ENCODE results near the gene CYP27B1.

CYP27B1 gene

DNA sequence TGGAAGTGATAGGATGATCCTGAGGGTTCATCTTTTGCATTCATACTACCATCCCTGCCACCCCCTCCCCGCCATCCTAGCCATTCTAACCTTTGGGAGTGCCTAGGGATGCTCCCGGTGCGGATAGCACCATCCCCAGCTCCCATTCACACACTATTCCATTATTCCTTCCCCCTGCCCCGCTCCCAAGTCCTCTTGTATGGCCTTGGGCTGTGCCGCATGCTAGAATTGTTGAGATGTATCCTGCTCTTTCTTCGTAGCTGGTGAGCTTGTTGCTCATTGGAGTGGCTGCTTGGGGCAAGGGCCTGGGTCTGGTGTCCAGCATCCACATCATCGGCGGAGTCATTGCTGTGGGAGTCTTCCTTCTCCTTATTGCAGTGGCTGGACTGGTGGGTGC lies 21.4 kb downstream of the CYP27B1 start:
- H2AFZ ChIP-seq (ENCODE audit: low read depth), result no peak overlapping the region
- H3K4me1 ChIP-seq (ENCODE audit: low read depth, poor library complexity, severe bottlenecking), result peaks cover 38% of the 10 kb centered on the region
- no peaks in the 10 kb centered on the region for H3K27me3 ChIP-seq (ENCODE audit: insufficient read depth, low read depth)
- peak overlapping the region; percentile 71 for H3K4me2 ChIP-seq
- H3K9ac ChIP-seq, result peak overlapping the region; percentile 76
- peak overlapping the region; percentile 85 for H3K4me3 ChIP-seq (IDR thresholded peaks at IDR 0.05; ENCODE audit: insufficient read depth, low read depth, low read length)
- H3K27ac ChIP-seq, result no peak overlapping the region; the same call in 1 of the 2 replicates
- peaks cover 20% of the 10 kb centered on the region for H3K79me2 ChIP-seq (ENCODE audit: insufficient read depth, low read depth)
- H4K20me1 ChIP-seq (ENCODE audit: insufficient read depth), result no peaks in the 10 kb centered on the region
- H3K36me3 ChIP-seq (ENCODE audit: insufficient read depth), result peaks cover 23% of the 10 kb centered on the region
- TF ChIP-seq, protein P1, sequence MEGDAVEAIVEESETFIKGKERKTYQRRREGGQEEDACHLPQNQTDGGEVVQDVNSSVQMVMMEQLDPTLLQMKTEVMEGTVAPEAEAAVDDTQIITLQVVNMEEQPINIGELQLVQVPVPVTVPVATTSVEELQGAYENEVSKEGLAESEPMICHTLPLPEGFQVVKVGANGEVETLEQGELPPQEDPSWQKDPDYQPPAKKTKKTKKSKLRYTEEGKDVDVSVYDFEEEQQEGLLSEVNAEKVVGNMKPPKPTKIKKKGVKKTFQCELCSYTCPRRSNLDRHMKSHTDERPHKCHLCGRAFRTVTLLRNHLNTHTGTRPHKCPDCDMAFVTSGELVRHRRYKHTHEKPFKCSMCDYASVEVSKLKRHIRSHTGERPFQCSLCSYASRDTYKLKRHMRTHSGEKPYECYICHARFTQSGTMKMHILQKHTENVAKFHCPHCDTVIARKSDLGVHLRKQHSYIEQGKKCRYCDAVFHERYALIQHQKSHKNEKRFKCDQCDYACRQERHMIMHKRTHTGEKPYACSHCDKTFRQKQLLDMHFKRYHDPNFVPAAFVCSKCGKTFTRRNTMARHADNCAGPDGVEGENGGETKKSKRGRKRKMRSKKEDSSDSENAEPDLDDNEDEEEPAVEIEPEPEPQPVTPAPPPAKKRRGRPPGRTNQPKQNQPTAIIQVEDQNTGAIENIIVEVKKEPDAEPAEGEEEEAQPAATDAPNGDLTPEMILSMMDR (conservative IDR thresholded peaks at IDR 0.05; ENCODE audit: low read depth, low read length), result no peak

DNA sequence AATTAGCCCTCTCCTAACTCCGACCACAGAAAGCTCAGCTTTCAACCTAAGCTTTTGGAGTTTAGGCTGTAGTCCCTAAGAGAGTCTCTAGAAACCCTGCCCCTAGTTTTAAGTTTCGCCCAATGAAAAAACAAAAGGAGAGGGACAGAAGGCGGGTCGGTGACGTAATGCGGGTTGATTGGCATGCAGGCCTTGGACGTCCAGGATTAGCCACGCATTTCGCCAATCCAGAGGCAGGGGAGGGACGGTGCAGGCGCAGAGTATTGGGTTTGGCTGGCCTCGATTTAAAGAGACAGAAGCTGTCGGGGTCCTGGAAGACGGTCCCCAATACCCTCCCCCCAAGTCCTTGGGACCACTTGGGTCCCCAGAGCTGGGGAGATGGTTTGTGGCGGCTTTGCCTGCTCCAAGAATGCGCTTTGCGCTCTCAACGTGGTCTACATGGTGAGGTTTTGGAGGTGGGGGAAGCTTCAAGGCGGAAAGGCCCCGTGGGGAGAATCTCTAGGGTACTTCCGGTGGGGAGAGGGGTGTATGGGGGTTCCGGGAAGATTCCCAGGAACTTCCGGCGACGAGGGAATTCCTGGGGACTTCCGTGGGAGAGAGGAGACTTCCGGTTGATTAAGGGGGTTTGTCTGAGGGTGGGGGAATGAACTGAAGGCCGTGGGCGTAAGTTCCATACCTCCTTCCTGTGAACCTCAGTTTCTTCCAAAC lies 21.9 kb downstream of the CYP27B1 start, which contains the start of gene TSPAN31:
Gene TSPAN31, plus strand, starts transcription at position 263 of the 708 bp plus-strand sequence. Its CDS starts 116 bp downstream, at position 379.
- peak within 1 kb of the TSS; percentile 88 for H3K4me3 ChIP-seq (IDR thresholded peaks at IDR 0.05; ENCODE audit: insufficient read depth, low read depth, low read length)
- no peaks in the 10 kb centered on the region for H4K20me1 ChIP-seq (ENCODE audit: insufficient read depth)
- H3K79me2 ChIP-seq (ENCODE audit: insufficient read depth, low read depth), result peaks cover 15% of the 10 kb centered on the region
- peak within 1 kb of the TSS; percentile 68 for H2AFZ ChIP-seq (ENCODE audit: low read depth)
- H3K27ac ChIP-seq, result peak within 1 kb of the TSS; percentile 56
- H3K4me2 ChIP-seq, result peak within 1 kb of the TSS; percentile 71
- H3K9ac ChIP-seq, result peak within 1 kb of the TSS; percentile 76
- H3K36me3 ChIP-seq (ENCODE audit: insufficient read depth), result peaks cover 19% of the 10 kb centered on the region
- TF ChIP-seq, protein P1 (conservative IDR thresholded peaks at IDR 0.05; ENCODE audit: low read depth, low read length), result no peak
- no peaks in the 10 kb centered on the region for H3K27me3 ChIP-seq (ENCODE audit: insufficient read depth, low read depth)
- H3K4me1 ChIP-seq (ENCODE audit: low read depth, poor library complexity, severe bottlenecking), result peaks cover 35% of the 10 kb centered on the region

DNA sequence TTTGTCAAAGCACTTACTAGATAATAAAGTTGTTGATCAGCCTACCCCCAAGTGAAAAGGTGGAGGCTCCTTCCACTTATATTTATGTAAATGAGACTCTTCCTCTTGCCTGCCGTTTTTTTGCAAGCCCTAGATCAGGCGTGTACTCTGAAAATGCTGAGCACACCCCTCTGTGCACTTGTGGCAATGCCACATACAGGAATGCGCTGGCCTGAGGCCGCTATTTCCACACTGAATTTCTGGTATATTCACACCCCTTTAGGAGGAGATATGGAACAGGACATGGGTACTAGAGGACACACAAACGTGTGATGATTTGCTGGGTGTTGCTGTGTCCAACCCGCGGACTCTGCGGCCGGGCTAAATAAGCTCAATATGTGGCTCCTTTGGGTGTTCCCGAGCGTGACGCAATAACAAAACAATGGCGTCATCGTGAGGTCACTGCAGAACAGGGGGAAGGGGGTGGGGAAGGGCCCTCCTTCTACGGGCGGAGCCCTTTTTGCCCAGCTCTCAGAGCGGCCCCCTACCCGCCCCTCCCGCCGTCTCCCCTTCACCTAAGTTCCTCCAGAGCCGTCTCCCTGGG lies 22.6 kb downstream of the CYP27B1 start:
- peak overlapping the region; percentile 68 for H2AFZ ChIP-seq (ENCODE audit: low read depth)
- H3K9ac ChIP-seq, result peak overlapping the region; percentile 76
- H3K27me3 ChIP-seq (ENCODE audit: insufficient read depth, low read depth), result no peaks in the 10 kb centered on the region
- TF ChIP-seq, protein P1 (conservative IDR thresholded peaks at IDR 0.05; ENCODE audit: low read depth, low read length), result 0 out of 2 replicates have a peak, but pooled peaks have one; percentile 22
- peaks cover 35% of the 10 kb centered on the region for H3K4me1 ChIP-seq (ENCODE audit: low read depth, poor library complexity, severe bottlenecking)
- peaks cover 15% of the 10 kb centered on the region for H3K36me3 ChIP-seq (ENCODE audit: insufficient read depth)
- no peaks in the 10 kb centered on the region for H4K20me1 ChIP-seq (ENCODE audit: insufficient read depth)
- H3K4me2 ChIP-seq, result peak overlapping the region; percentile 71
- peaks cover 9% of the 10 kb centered on the region for H3K79me2 ChIP-seq (ENCODE audit: insufficient read depth, low read depth)
- H3K4me3 ChIP-seq (IDR thresholded peaks at IDR 0.05; ENCODE audit: insufficient read depth, low read depth, low read length), result peak overlapping the region; percentile 88
- peak overlapping the region; percentile 56 for H3K27ac ChIP-seq

DNA sequence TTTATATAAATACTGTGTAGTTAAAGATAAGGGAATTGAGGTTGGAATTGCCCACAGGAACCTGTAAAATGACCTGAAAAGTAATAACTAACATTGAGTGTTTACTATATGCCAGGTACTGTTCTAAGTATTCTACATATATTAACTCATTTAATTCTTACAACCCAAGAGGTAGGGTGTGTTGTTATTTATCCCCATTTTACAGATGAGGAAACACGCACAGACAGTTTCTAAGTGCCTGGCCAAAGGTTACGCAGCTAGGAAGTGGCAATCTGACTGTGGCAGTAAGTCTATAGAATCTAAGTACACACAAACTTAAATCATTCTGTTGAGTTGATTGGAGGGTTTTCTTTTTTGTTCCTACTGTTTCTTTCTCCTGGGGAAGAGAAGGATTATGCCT lies 23.1 kb downstream of the CYP27B1 start:
- H3K27ac ChIP-seq, result peak overlapping the region; percentile 56
- 0 out of 2 replicates have a peak, but pooled peaks cover 4% of the 10 kb centered on the region for H3K79me2 ChIP-seq (ENCODE audit: insufficient read depth, low read depth)
- H4K20me1 ChIP-seq (ENCODE audit: insufficient read depth), result no peaks in the 10 kb centered on the region
- H3K36me3 ChIP-seq (ENCODE audit: insufficient read depth), result peaks cover 10% of the 10 kb centered on the region
- TF ChIP-seq, protein P1 (conservative IDR thresholded peaks at IDR 0.05; ENCODE audit: low read depth, low read length), result no peak
- peaks cover 35% of the 10 kb centered on the region for H3K4me1 ChIP-seq (ENCODE audit: low read depth, poor library complexity, severe bottlenecking)
- peak overlapping the region; percentile 68 for H2AFZ ChIP-seq (ENCODE audit: low read depth)
- no peak overlapping the region for H3K4me3 ChIP-seq (IDR thresholded peaks at IDR 0.05; ENCODE audit: insufficient read depth, low read depth, low read length)
- H3K27me3 ChIP-seq (ENCODE audit: insufficient read depth, low read depth), result no peaks in the 10 kb centered on the region
- peak overlapping the region; percentile 76; the same call in 1 of the 2 replicates for H3K9ac ChIP-seq
- peak overlapping the region; percentile 71 for H3K4me2 ChIP-seq
